K562 (cell line): ENCODE data around the gene DRAXIN. TPM values are rescaled to one million over a fixed set of nuclear protein-coding genes. Genes with fewer than 3 reads are reported as not detected.

Experiments used
- BCOR ChIP-seq: fragments of 450-650 bp; IDR thresholded peaks from 2 replicates; pipeline ENCODE4 v1.6.1; 2016
- BRCA1 ChIP-seq, 2 experiments: fragments of 450-650 bp in 1 of 2; sonication (generic) in 1 of 2; formaldehyde crosslinking in 1 of 2; IDR thresholded peaks; 2 replicates each; pipeline versions ENCODE4 v1.5.0 to v1.6.1; 2017 to 2020; ENCODE audit warnings: mild to moderate bottlenecking in 1 of 2, missing genetic modification reagents in 1 of 2
- DDX20 ChIP-seq: fragments of 450-650 bp; IDR thresholded peaks from 2 replicates; pipeline ENCODE4 v1.6.1; 2016; ENCODE audit warnings: missing genetic modification characterization, low read depth, mild to moderate bottlenecking, missing compliant biosample characterization, moderate library complexity
- ERF ChIP-seq: fragments of 450-650 bp; formaldehyde crosslinking; IDR thresholded peaks from 2 replicates; pipeline ENCODE4 v1.4.0; 2020; ENCODE audit warnings: mild to moderate bottlenecking, mixed read lengths
- NFATC3 ChIP-seq: fragments of 450-650 bp; IDR thresholded peaks from 2 replicates; pipeline ENCODE4 v1.6.1; 2017; ENCODE audit warnings: mild to moderate bottlenecking
- PHB ChIP-seq: fragments of 250-450 bp; sonication (Bioruptor Pico); IDR thresholded peaks from 2 replicates; pipeline ENCODE4 v1.5.0; 2021
- POLR2AphosphoS5 ChIP-seq: IDR thresholded peaks from 2 replicates; pipeline ENCODE4 v1.6.1; 2011; ENCODE audit warnings: mild to moderate bottlenecking, low read depth, low read length, moderate library complexity; ENCODE audit not compliant: control insufficient read depth, insufficient read depth
- RBM39 ChIP-seq: fragments of 200-400 bp; formaldehyde crosslinking; optimal IDR thresholded peaks from 2 replicates; pipeline ENCODE3; 2018; ENCODE audit warnings: low read depth, low read length
- RCOR1 ChIP-seq, 2 experiments: IDR thresholded peaks; 2 replicates each; pipeline ENCODE4 v1.6.1; 2012; ENCODE audit warnings: low read depth in 2 of 2, low read length in 2 of 2, borderline replicate concordance in 1 of 2, improper control_type of control experiment in 1 of 2
- TAF1 ChIP-seq: IDR thresholded peaks from 2 replicates; pipeline ENCODE4 v1.6.1; 2011; ENCODE audit warnings: mild to moderate bottlenecking, low read length, moderate library complexity; ENCODE audit not compliant: insufficient read depth, control insufficient read depth, severe bottlenecking; ENCODE audit errors: extremely low read depth
- TFAM ChIP-seq: fragments of 250-450 bp; sonication (Bioruptor Pico); conservative IDR thresholded peaks from 2 replicates; pipeline ENCODE4 v1.5.0; 2021; ENCODE audit warnings: mild to moderate bottlenecking, moderate library complexity
- ZNF165 ChIP-seq: fragments of 250-450 bp; sonication (Bioruptor Pico); IDR thresholded peaks from 2 replicates; pipeline ENCODE4 v1.4.0; 2020; ENCODE audit warnings: borderline replicate concordance
- ZNF57 ChIP-seq: fragments of 450-650 bp; formaldehyde crosslinking; IDR thresholded peaks from 2 replicates; pipeline ENCODE4 v1.4.0; 2020; ENCODE audit warnings: mild to moderate bottlenecking, moderate library complexity
- ZNF830 ChIP-seq: fragments of 250-450 bp; sonication (Bioruptor Pico); IDR thresholded peaks from 2 replicates; pipeline ENCODE4 v1.5.0; 2021; ENCODE audit warnings: mild to moderate bottlenecking
- polyA plus RNA-seq, 8 experiments: library from polyadenylated mRNA; depleted of rRNA in 4 of 8; stranded (reverse) in 5 of 8; unstranded in 3 of 8; fragments of >200 nt; fragmentation: Nextera tagmentation in 2 of 8; fragmentation: Illumina TruSeq in 1 of 8; extraction: Ambion mirVana in 2 of 8; extraction: Trizol in 1 of 8; gene quantifications; 2 replicates each; pipeline versions ENCODE4 v1.2.1 to v1.2.3, GENCODE V29; 2011 to 2014; ENCODE audit warnings: inconsistent platforms in 1 of 8, missing spikeins in 1 of 8
- total RNA-seq, 7 experiments: library from RNA; depleted of rRNA in 6 of 7; stranded (reverse); fragments of >200 nt in 6 of 7; fragmentation: Illumina TruSeq in 2 of 7; extraction: Trizol in 2 of 7; gene quantifications; 2 replicates each; pipeline versions ENCODE4 v1.2.1 to v1.2.3, GENCODE V29; 2011 to 2021; ENCODE audit warnings: low replicate concordance in 1 of 7
- TF ChIP-seq, protein P1 (sequence below): sonication (generic); formaldehyde crosslinking; IDR thresholded peaks from 2 replicates; pipeline ENCODE4 v1.5.0; 2020; ENCODE audit warnings: missing genetic modification reagents
- TF ChIP-seq, protein P2 (sequence below): fragments of 450-650 bp; IDR thresholded peaks from 2 replicates; pipeline ENCODE4 v1.6.1; 2016; ENCODE audit warnings: mild to moderate bottlenecking, moderate library complexity

DRAXIN gene
- total and polyA plus RNA-seq, 9 of the 15 experiments (the other 6 are each of a cell fraction or from before 2014, with no cell fraction given), result 0.01 to 0.04 (median 0.01) TPM; not detected in 6

DNA sequence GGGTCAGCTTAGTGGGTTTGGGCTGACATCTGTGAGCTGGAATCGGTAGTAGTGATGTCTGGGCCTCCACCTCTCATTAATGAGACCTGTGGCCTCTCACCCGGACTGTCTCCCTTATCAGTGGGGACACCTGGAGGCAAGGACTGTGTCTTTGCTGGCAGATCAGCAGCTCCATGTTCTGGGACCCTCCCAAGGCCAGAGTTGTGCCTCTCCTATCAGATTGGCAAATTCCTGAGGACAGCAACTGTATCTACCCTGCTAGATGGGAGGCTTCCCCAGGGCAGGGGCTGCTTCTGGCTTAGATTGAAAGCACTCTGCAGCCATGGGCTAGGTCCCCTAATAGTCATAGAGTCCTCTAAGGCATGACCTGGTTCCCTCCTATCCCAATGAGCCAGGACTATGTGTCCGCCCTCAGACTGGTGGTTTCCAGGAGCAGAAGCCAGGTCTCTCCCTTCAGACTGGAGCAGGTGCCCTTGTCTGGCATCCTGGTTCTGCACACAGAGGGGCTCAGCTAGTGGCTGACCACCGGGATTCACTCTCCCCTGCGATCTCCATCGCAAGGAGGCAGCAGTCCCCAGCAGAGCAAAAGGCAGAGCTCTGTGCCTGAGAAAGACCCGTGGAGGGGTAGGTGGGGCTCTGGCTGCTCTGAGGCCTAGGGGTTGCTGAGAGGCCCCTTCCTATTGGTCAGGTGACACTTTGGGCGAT lies 5.8 kb downstream of the DRAXIN start (continued):
- TF ChIP-seq ERF (CRISPR knock-in tag) (no peak), ZNF165 (no peak), DDX20 (tag) (no peak), BCOR (no peak), TFAM (CRISPR knock-in tag) (no peak), RCOR1 (IDR thresholded peaks at IDR 0.05; ENCODE audit: borderline replicate concordance in 1 of 2, low read depth in 2 of 2, low read length in 2 of 2) (peak; percentile 41 to 66; a peak in 2 of 4 replicates), BRCA1 (IDR thresholded peaks at IDR 0.05) (no peak), BRCA1 (CRISPR knock-in tag; IDR thresholded peaks at IDR 0.05) (no peak), RBM39 (no peak), ZNF57 (no peak), POLR2AphosphoS5 (peak; percentile 70), ZNF830 (CRISPR knock-in tag) (no peak), TAF1 (no peak), PHB (CRISPR knock-in tag) (no peak), NFATC3 (no peak)
- TF ChIP-seq, protein P1, sequence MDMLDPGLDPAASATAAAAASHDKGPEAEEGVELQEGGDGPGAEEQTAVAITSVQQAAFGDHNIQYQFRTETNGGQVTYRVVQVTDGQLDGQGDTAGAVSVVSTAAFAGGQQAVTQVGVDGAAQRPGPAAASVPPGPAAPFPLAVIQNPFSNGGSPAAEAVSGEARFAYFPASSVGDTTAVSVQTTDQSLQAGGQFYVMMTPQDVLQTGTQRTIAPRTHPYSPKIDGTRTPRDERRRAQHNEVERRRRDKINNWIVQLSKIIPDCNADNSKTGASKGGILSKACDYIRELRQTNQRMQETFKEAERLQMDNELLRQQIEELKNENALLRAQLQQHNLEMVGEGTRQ (CRISPR knock-in tag), result no peak
- TF ChIP-seq, protein P2, sequence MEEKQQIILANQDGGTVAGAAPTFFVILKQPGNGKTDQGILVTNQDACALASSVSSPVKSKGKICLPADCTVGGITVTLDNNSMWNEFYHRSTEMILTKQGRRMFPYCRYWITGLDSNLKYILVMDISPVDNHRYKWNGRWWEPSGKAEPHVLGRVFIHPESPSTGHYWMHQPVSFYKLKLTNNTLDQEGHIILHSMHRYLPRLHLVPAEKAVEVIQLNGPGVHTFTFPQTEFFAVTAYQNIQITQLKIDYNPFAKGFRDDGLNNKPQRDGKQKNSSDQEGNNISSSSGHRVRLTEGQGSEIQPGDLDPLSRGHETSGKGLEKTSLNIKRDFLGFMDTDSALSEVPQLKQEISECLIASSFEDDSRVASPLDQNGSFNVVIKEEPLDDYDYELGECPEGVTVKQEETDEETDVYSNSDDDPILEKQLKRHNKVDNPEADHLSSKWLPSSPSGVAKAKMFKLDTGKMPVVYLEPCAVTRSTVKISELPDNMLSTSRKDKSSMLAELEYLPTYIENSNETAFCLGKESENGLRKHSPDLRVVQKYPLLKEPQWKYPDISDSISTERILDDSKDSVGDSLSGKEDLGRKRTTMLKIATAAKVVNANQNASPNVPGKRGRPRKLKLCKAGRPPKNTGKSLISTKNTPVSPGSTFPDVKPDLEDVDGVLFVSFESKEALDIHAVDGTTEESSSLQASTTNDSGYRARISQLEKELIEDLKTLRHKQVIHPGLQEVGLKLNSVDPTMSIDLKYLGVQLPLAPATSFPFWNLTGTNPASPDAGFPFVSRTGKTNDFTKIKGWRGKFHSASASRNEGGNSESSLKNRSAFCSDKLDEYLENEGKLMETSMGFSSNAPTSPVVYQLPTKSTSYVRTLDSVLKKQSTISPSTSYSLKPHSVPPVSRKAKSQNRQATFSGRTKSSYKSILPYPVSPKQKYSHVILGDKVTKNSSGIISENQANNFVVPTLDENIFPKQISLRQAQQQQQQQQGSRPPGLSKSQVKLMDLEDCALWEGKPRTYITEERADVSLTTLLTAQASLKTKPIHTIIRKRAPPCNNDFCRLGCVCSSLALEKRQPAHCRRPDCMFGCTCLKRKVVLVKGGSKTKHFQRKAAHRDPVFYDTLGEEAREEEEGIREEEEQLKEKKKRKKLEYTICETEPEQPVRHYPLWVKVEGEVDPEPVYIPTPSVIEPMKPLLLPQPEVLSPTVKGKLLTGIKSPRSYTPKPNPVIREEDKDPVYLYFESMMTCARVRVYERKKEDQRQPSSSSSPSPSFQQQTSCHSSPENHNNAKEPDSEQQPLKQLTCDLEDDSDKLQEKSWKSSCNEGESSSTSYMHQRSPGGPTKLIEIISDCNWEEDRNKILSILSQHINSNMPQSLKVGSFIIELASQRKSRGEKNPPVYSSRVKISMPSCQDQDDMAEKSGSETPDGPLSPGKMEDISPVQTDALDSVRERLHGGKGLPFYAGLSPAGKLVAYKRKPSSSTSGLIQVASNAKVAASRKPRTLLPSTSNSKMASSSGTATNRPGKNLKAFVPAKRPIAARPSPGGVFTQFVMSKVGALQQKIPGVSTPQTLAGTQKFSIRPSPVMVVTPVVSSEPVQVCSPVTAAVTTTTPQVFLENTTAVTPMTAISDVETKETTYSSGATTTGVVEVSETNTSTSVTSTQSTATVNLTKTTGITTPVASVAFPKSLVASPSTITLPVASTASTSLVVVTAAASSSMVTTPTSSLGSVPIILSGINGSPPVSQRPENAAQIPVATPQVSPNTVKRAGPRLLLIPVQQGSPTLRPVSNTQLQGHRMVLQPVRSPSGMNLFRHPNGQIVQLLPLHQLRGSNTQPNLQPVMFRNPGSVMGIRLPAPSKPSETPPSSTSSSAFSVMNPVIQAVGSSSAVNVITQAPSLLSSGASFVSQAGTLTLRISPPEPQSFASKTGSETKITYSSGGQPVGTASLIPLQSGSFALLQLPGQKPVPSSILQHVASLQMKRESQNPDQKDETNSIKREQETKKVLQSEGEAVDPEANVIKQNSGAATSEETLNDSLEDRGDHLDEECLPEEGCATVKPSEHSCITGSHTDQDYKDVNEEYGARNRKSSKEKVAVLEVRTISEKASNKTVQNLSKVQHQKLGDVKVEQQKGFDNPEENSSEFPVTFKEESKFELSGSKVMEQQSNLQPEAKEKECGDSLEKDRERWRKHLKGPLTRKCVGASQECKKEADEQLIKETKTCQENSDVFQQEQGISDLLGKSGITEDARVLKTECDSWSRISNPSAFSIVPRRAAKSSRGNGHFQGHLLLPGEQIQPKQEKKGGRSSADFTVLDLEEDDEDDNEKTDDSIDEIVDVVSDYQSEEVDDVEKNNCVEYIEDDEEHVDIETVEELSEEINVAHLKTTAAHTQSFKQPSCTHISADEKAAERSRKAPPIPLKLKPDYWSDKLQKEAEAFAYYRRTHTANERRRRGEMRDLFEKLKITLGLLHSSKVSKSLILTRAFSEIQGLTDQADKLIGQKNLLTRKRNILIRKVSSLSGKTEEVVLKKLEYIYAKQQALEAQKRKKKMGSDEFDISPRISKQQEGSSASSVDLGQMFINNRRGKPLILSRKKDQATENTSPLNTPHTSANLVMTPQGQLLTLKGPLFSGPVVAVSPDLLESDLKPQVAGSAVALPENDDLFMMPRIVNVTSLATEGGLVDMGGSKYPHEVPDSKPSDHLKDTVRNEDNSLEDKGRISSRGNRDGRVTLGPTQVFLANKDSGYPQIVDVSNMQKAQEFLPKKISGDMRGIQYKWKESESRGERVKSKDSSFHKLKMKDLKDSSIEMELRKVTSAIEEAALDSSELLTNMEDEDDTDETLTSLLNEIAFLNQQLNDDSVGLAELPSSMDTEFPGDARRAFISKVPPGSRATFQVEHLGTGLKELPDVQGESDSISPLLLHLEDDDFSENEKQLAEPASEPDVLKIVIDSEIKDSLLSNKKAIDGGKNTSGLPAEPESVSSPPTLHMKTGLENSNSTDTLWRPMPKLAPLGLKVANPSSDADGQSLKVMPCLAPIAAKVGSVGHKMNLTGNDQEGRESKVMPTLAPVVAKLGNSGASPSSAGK, result no peak
